Testis (tissue), 2 donors: Measurements from ENCODE around the gene HMBS.

Experiments
- POLR2A ChIP-seq: fragments of 450-650 bp; IDR thresholded peaks from one replicate; pipeline ENCODE4 v1.6.1; 2017; ENCODE audit warnings: antibody characterized with exemption, mild to moderate bottlenecking, moderate library complexity
- TF ChIP-seq, protein P1 (sequence below), 3 experiments: fragments of 450-650 bp in 2 of 3; fragments of 200-600 bp in 1 of 3; sonication (generic) in 1 of 3; IDR thresholded peaks; one replicate each; pipeline ENCODE4 v1.5.1; 2016 to 2019; ENCODE audit warnings: antibody characterized with exemption in 3 of 3, mild to moderate bottlenecking in 2 of 3, moderate library complexity in 1 of 3

DNA sequence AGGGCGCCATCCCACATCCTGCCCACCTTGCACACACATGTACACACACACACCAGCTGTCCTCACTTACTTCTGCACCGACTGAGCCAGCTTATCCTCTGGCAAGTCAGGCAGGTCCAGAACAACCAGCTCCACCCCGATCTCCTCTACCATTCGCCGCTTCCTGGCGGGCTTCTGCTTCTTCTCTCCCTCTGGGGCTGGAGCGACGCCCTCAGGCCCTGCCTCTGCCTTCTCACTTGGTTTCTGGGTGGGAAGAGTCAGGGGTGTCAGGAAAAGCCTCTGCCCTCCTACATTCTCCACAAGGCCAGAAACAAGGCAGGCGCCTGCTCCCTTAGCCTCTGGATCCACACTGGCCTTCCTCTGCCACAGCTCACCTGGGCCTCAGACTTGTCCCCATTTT, 36.0 kb upstream of the HMBS start:
- TF ChIP-seq, protein P1, sequence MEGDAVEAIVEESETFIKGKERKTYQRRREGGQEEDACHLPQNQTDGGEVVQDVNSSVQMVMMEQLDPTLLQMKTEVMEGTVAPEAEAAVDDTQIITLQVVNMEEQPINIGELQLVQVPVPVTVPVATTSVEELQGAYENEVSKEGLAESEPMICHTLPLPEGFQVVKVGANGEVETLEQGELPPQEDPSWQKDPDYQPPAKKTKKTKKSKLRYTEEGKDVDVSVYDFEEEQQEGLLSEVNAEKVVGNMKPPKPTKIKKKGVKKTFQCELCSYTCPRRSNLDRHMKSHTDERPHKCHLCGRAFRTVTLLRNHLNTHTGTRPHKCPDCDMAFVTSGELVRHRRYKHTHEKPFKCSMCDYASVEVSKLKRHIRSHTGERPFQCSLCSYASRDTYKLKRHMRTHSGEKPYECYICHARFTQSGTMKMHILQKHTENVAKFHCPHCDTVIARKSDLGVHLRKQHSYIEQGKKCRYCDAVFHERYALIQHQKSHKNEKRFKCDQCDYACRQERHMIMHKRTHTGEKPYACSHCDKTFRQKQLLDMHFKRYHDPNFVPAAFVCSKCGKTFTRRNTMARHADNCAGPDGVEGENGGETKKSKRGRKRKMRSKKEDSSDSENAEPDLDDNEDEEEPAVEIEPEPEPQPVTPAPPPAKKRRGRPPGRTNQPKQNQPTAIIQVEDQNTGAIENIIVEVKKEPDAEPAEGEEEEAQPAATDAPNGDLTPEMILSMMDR (IDR thresholded peaks at IDR 0.05), result no peak
- TF ChIP-seq POLR2A, result no peak
